Vagina (tissue), 2 donors: ENCODE measurements around the gene RIPK1.

ENCODE experiments used
- CTCF ChIP-seq, 3 experiments: fragments of 450-650 bp in 2 of 3; fragments of 200-600 bp in 1 of 3; sonication (generic) in 1 of 3; IDR thresholded peaks; one replicate each; pipeline ENCODE4 v1.5.1; 2017 to 2019; ENCODE audit warnings: antibody characterized with exemption in 3 of 3, mild to moderate bottlenecking in 2 of 3, moderate library complexity in 2 of 3
- POLR2A ChIP-seq, 2 donors: fragments of 450-650 bp; IDR thresholded peaks; one replicate each; pipeline ENCODE4 v1.6.1; 2017; ENCODE audit warnings: antibody characterized with exemption in 2 of 2, mild to moderate bottlenecking in 2 of 2, moderate library complexity in 2 of 2

- TF ChIP-seq CTCF (IDR thresholded peaks at IDR 0.05) (no peak), POLR2A (IDR thresholded peaks at IDR 0.05) (no peak)
Observed at GRCh38 chr6:3036861-3037637, 31.2 kb upstream of the RIPK1 start.
